ENCODE data around the gene MUS81.
"Not testable (repeated sequence)": the region's sequence is repeated elsewhere in the genome, so short reads cannot be mapped to it uniquely, and the experiment has no call there.

The MUS81 gene

GRCh38 chr11:65817312-65817834, 42.9 kb upstream of the MUS81 start:
- Histone ChIP-seq H3K4me1 (ENCODE audit: insufficient read depth, insufficient read length) (peaks cover 3% of the 10 kb centered on the region), H3K4me3 (ENCODE audit: insufficient read length, low read depth) (peak overlapping the region; percentile 71)
- DNase-seq (ENCODE audit: low read depth, low spot score) = no peak

GRCh38 chr11:65817835-65818680, 42.2 kb upstream of the MUS81 start:
- TF ChIP-seq YY1 (IDR thresholded peaks at IDR 0.05; ENCODE audit: insufficient read depth, insufficient read length) (no peak), SUZ12 (IDR thresholded peaks at IDR 0.05; ENCODE audit: extremely low read depth, insufficient read depth, insufficient read length) (no peak), ZNF274 (IDR thresholded peaks at IDR 0.05; ENCODE audit: low read depth, low read length) (no peak)
- Histone ChIP-seq H3K4me1 (ENCODE audit: insufficient read depth, insufficient read length) (peaks cover 3% of the 10 kb centered on the region), H3K27me3 (ENCODE audit: insufficient read depth, insufficient read length) (peaks cover 9% of the 10 kb centered on the region), H3K9me3 (ENCODE audit: insufficient read depth, low read length) (peaks cover 7% of the 10 kb centered on the region; the same call in 1 of the 2 replicates), H3K9ac (ENCODE audit: insufficient read length, low read depth) (peak overlapping the region; percentile 84), H3K36me3 (ENCODE audit: insufficient read depth, insufficient read length, low read length) (no peaks in the 10 kb centered on the region), H3K4me3 (ENCODE audit: insufficient read length, low read depth) (peak overlapping the region; percentile 71)
- peak; percentile 85 for DNase-seq (ENCODE audit: low read depth, low spot score)

More at GRCh38 chr11:65817312-65817834, 42.9 kb upstream of the MUS81 start:
- peaks cover 9% of the 10 kb centered on the region for H3K27me3 ChIP-seq (ENCODE audit: insufficient read depth, insufficient read length)
- H3K36me3 ChIP-seq (ENCODE audit: insufficient read depth, insufficient read length, low read length) = no peaks in the 10 kb centered on the region
- H3K9ac ChIP-seq (ENCODE audit: insufficient read length, low read depth) = peak overlapping the region; percentile 84
- TF ChIP-seq ZNF274 (IDR thresholded peaks at IDR 0.05; ENCODE audit: low read depth, low read length) (no peak), SUZ12 (IDR thresholded peaks at IDR 0.05; ENCODE audit: extremely low read depth, insufficient read depth, insufficient read length) (no peak), YY1 (IDR thresholded peaks at IDR 0.05; ENCODE audit: insufficient read depth, insufficient read length) (no peak)
- peaks cover 7% of the 10 kb centered on the region; the same call in 1 of the 2 replicates for H3K9me3 ChIP-seq (ENCODE audit: insufficient read depth, low read length)

- TF ChIP-seq YY1 (IDR thresholded peaks at IDR 0.05; ENCODE audit: insufficient read depth, insufficient read length) (no peak), ZNF274 (IDR thresholded peaks at IDR 0.05; ENCODE audit: low read depth, low read length) (no peak), SUZ12 (IDR thresholded peaks at IDR 0.05; ENCODE audit: extremely low read depth, insufficient read depth, insufficient read length) (no peak)
- H3K9ac ChIP-seq (ENCODE audit: insufficient read length, low read depth) = no peak overlapping the region
- H3K4me1 ChIP-seq (ENCODE audit: insufficient read depth, insufficient read length) = peaks cover 3% of the 10 kb centered on the region
- no peaks in the 10 kb centered on the region for H3K36me3 ChIP-seq (ENCODE audit: insufficient read depth, insufficient read length, low read length)
- no peak for DNase-seq (ENCODE audit: low read depth, low spot score)
- no peak overlapping the region for H3K4me3 ChIP-seq (ENCODE audit: insufficient read length, low read depth)
- H3K9me3 ChIP-seq (ENCODE audit: insufficient read depth, low read length) = peaks cover 7% of the 10 kb centered on the region; the same call in 1 of the 2 replicates
- peaks cover 9% of the 10 kb centered on the region for H3K27me3 ChIP-seq (ENCODE audit: insufficient read depth, insufficient read length)
These were observed 39.1 kb upstream of the MUS81 start for GRCh38 chr11:65821107-65821506.

- TF ChIP-seq YY1 (IDR thresholded peaks at IDR 0.05; ENCODE audit: insufficient read depth, insufficient read length) = no peak
These were observed 37.3 kb upstream of the MUS81 start for GRCh38 chr11:65822776-65823528.

GRCh38 chr11:65826984-65827735, 33.1 kb upstream of the MUS81 start:
- H3K9me3 ChIP-seq (ENCODE audit: insufficient read depth, low read length) = no peaks in the 10 kb centered on the region
- no peak overlapping the region for H3K4me3 ChIP-seq (ENCODE audit: insufficient read length, low read depth)
- no peaks in the 10 kb centered on the region for H3K27me3 ChIP-seq (ENCODE audit: insufficient read depth, insufficient read length)
- H3K4me1 ChIP-seq (ENCODE audit: insufficient read depth, insufficient read length) = no peaks in the 10 kb centered on the region
- no peak for DNase-seq (ENCODE audit: low read depth, low spot score)
- no peak for TF ChIP-seq YY1 (IDR thresholded peaks at IDR 0.05; ENCODE audit: insufficient read depth, insufficient read length)
- no peak for TF ChIP-seq ZNF274 (IDR thresholded peaks at IDR 0.05; ENCODE audit: low read depth, low read length)
- no peak for TF ChIP-seq SUZ12 (IDR thresholded peaks at IDR 0.05; ENCODE audit: extremely low read depth, insufficient read depth, insufficient read length)
- H3K9ac ChIP-seq (ENCODE audit: insufficient read length, low read depth) = no peak overlapping the region
- H3K36me3 ChIP-seq (ENCODE audit: insufficient read depth, insufficient read length, low read length) = no peaks in the 10 kb centered on the region

More at GRCh38 chr11:65822776-65823528, 37.3 kb upstream of the MUS81 start:
- H3K4me3 ChIP-seq (ENCODE audit: insufficient read length, low read depth) = no peak overlapping the region
- H3K9me3 ChIP-seq (ENCODE audit: insufficient read depth, low read length) = peaks cover 7% of the 10 kb centered on the region; the same call in 1 of the 2 replicates
- peaks cover 3% of the 10 kb centered on the region for H3K4me1 ChIP-seq (ENCODE audit: insufficient read depth, insufficient read length)
- no peak for DNase-seq (ENCODE audit: low read depth, low spot score)
- no peak overlapping the region for H3K9ac ChIP-seq (ENCODE audit: insufficient read length, low read depth)
- H3K27me3 ChIP-seq (ENCODE audit: insufficient read depth, insufficient read length) = peaks cover under 1% of the 10 kb centered on the region
- H3K36me3 ChIP-seq (ENCODE audit: insufficient read depth, insufficient read length, low read length) = no peaks in the 10 kb centered on the region

- Histone ChIP-seq H3K36me3 (ENCODE audit: insufficient read depth, insufficient read length, low read length) (no peaks in the 10 kb centered on the region), H3K4me1 (ENCODE audit: insufficient read depth, insufficient read length) (peaks cover 4% of the 10 kb centered on the region), H3K4me3 (ENCODE audit: insufficient read length, low read depth) (no peak overlapping the region), H3K9ac (ENCODE audit: insufficient read length, low read depth) (no peak overlapping the region), H3K27me3 (ENCODE audit: insufficient read depth, insufficient read length) (peaks cover 4% of the 10 kb centered on the region), H3K9me3 (ENCODE audit: insufficient read depth, low read length) (peaks cover 6% of the 10 kb centered on the region; the same call in 1 of the 2 replicates)
- DNase-seq (ENCODE audit: low read depth, low spot score) = no peak
- TF ChIP-seq ZNF274 (IDR thresholded peaks at IDR 0.05; ENCODE audit: low read depth, low read length) (no peak), SUZ12 (IDR thresholded peaks at IDR 0.05; ENCODE audit: extremely low read depth, insufficient read depth, insufficient read length) (no peak), YY1 (IDR thresholded peaks at IDR 0.05; ENCODE audit: insufficient read depth, insufficient read length) (no peak)
These were observed 30.8 kb upstream of the MUS81 start for GRCh38 chr11:65829459-65829858.

- H3K9me3 ChIP-seq (ENCODE audit: insufficient read depth, low read length); H3K4me3 ChIP-seq (ENCODE audit: insufficient read length, low read depth); H3K4me1 ChIP-seq (ENCODE audit: insufficient read depth, insufficient read length); H3K9ac ChIP-seq (ENCODE audit: insufficient read length, low read depth); H3K36me3 ChIP-seq (ENCODE audit: insufficient read depth, insufficient read length, low read length); DNase-seq (ENCODE audit: low read depth, low spot score); H3K27me3 ChIP-seq (ENCODE audit: insufficient read depth, insufficient read length): not testable (repeated sequence)
These were observed 28.0 kb upstream of the MUS81 start for GRCh38 chr11:65832231-65832630.

All from NT2/D1 (cell line).